Osteocyte (in vitro differentiated cells): ENCODE results near the gene CRTAC1. TPM values are rescaled to one million over a fixed set of nuclear protein-coding genes. Genes with fewer than 3 reads are reported as not detected.

ENCODE experiments used
- DNase-seq: peaks from one replicate; pipeline ENCODE4 v3.0.0; 2021; ENCODE audit warnings: mixed read lengths; ENCODE audit not compliant: unreplicated experiment; ENCODE audit errors: extremely low spot score
- H3K27ac Mint-ChIP-seq: one replicate; pipeline ENCODE4 v1.8.0; 2021; ENCODE audit warnings: mild to moderate bottlenecking, mixed read lengths; ENCODE audit not compliant: unreplicated experiment
- H3K27me3 Mint-ChIP-seq: one replicate; pipeline ENCODE4 v1.8.0; 2021; ENCODE audit warnings: mixed read lengths; ENCODE audit not compliant: unreplicated experiment
- H3K36me3 Mint-ChIP-seq: one replicate; pipeline ENCODE4 v1.8.0; 2021; ENCODE audit warnings: mixed read lengths; ENCODE audit not compliant: unreplicated experiment
- H3K4me1 Mint-ChIP-seq: one replicate; pipeline ENCODE4 v1.8.0; 2021; ENCODE audit warnings: mixed read lengths; ENCODE audit not compliant: unreplicated experiment
- H3K4me3 Mint-ChIP-seq: one replicate; pipeline ENCODE4 v1.8.0; 2021; ENCODE audit warnings: mild to moderate bottlenecking, moderate library complexity, mixed read lengths; ENCODE audit not compliant: unreplicated experiment
- H3K9me3 Mint-ChIP-seq: one replicate; pipeline ENCODE4 v1.8.0; 2021; ENCODE audit warnings: mixed read lengths; ENCODE audit not compliant: unreplicated experiment
- total RNA-seq: library from RNA; stranded (reverse); gene quantifications from 2 replicates; pipeline ENCODE4 v1.2.1, GENCODE V29; 2021
- TF ChIP-seq, protein P1 (sequence below): fragments of 200-600 bp; sonication (generic); IDR thresholded peaks from 2 replicates; pipeline ENCODE4 v1.5.0; 2021; ENCODE audit warnings: antibody characterized with exemption, mild to moderate bottlenecking, moderate library complexity

The CRTAC1 gene
- total RNA-seq, 1 donor from 2014 or later, result 0.16 TPM

DNA sequence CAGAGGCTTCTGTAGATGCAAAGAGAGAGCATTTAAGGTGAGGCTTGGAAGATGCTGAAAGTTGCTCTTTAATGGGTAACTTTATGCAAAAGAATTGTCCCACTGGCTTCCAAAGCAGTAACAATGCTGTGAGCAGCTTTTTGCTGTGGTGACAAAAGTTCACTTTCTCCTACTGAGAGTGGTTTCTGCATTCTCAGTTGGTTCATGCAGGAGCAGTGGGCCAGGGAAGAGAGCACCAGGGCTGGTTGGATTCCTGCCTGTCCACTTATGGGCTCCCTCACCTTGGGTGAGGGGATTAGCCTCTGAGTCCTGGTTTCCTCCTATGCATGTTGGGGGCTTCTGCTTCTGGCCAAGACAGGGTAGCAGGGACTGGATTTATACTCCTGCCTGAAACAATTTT is 211.8 kb downstream of the CRTAC1 start:
- H3K27ac Mint-ChIP-seq, result no peak overlapping the region
- TF ChIP-seq, protein P1, sequence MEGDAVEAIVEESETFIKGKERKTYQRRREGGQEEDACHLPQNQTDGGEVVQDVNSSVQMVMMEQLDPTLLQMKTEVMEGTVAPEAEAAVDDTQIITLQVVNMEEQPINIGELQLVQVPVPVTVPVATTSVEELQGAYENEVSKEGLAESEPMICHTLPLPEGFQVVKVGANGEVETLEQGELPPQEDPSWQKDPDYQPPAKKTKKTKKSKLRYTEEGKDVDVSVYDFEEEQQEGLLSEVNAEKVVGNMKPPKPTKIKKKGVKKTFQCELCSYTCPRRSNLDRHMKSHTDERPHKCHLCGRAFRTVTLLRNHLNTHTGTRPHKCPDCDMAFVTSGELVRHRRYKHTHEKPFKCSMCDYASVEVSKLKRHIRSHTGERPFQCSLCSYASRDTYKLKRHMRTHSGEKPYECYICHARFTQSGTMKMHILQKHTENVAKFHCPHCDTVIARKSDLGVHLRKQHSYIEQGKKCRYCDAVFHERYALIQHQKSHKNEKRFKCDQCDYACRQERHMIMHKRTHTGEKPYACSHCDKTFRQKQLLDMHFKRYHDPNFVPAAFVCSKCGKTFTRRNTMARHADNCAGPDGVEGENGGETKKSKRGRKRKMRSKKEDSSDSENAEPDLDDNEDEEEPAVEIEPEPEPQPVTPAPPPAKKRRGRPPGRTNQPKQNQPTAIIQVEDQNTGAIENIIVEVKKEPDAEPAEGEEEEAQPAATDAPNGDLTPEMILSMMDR, result no peak
- H3K4me3 Mint-ChIP-seq, result no peak overlapping the region
- H3K4me1 Mint-ChIP-seq, result peaks cover 2% of the 10 kb centered on the region
- H3K9me3 Mint-ChIP-seq, result no peaks in the 10 kb centered on the region
- no peaks in the 10 kb centered on the region for H3K36me3 Mint-ChIP-seq
- no peak for DNase-seq
- peaks cover 11% of the 10 kb centered on the region for H3K27me3 Mint-ChIP-seq

DNA sequence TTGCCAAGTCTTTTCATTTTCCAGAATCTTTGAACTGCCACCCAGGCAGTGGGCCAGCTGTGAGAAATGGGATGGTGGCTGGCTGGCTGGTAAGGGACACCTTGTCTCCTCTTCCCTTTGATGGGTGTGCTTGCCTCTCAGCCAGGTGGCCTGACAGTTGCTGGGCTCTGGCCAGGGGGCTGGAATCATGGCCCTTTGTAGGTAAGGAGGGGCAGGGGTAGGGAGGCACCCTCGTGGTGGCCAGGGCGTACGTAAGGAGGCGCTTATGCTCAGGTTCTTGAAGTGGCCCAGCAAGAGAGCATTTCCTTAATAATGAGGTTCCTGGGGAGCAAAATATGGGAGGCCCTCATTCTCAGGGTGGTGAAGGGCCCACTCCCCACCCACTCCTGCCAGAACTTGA is 213.8 kb downstream of the CRTAC1 start:
- Mint-ChIP-seq H3K27ac (no peak overlapping the region), H3K27me3 (peaks cover 11% of the 10 kb centered on the region), H3K9me3 (no peaks in the 10 kb centered on the region), H3K4me3 (no peak overlapping the region), H3K4me1 (peaks cover 5% of the 10 kb centered on the region), H3K36me3 (no peaks in the 10 kb centered on the region)
- no peak for DNase-seq
- TF ChIP-seq, protein P1, result no peak

Other genes starting within 250 kb of the CRTAC1 start
- gene GOLGA7B, start 180.8 kb downstream of the CRTAC1 start, total RNA-seq, result 0.05 TPM in 1 of 2 replicates, not detected in the other
- 11.3 TPM in 2 replicates for gene R3HCC1L, start 104.0 kb upstream of the CRTAC1 start, total RNA-seq
- gene LOXL4, start 237.6 kb upstream of the CRTAC1 start, total RNA-seq, result 2.1 and 2.9 TPM in 2 replicates